Neural progenitor cell (in vitro differentiated cells): ENCODE results near the gene ARHGAP22. TPM values are rescaled to one million over a fixed set of nuclear protein-coding genes. Genes with fewer than 3 reads are reported as not detected.
A peak's percentile ranks its signal among the peaks of the same experiment; 100 is the strongest.

Experiments
- DNase-seq: peaks from one replicate; pipeline ENCODE4 v3.0.0-alpha.2; 2016; ENCODE audit warnings: low spot score
- H2AFZ ChIP-seq: fragments of 200-600 bp; sonication (generic); replicated peaks from 2 replicates; pipeline ENCODE4 v1.6.1; 2016; ENCODE audit warnings: antibody characterized with exemption
- H3F3A ChIP-seq: fragments of 200-600 bp; sonication (generic); 2 replicates; pipeline ENCODE4 v1.6.1; 2016; ENCODE audit warnings: antibody characterized with exemption, low read depth
- H3K27ac ChIP-seq: fragments of 200-600 bp; sonication (generic); 2 replicates; pipeline ENCODE4 v1.5.1; 2016; ENCODE audit warnings: mild to moderate bottlenecking
- H3K27me3 ChIP-seq: fragments of 200-600 bp; sonication (generic); 2 replicates; pipeline ENCODE4 v1.6.1; 2016; ENCODE audit warnings: mild to moderate bottlenecking, moderate library complexity
- H3K36me3 ChIP-seq: fragments of 200-600 bp; sonication (generic); 2 replicates; pipeline ENCODE4 v1.5.1; 2016
- H3K4me1 ChIP-seq: fragments of 200-600 bp; sonication (generic); 2 replicates; pipeline ENCODE4 v1.6.1; 2016; ENCODE audit warnings: mixed run types
- H3K4me2 ChIP-seq: fragments of 200-600 bp; sonication (generic); 2 replicates; pipeline ENCODE4 v1.6.1; 2016
- H3K4me3 ChIP-seq: fragments of 200-600 bp; sonication (generic); 2 replicates; pipeline ENCODE4 v1.5.1; 2016
- H3K79me2 ChIP-seq: fragments of 200-600 bp; sonication (generic); 2 replicates; pipeline ENCODE4 v1.6.1; 2016; ENCODE audit warnings: low read depth
- H3K9ac ChIP-seq: fragments of 200-600 bp; sonication (generic); 2 replicates; pipeline ENCODE4 v1.6.1; 2016
- H3K9me3 ChIP-seq: fragments of 200-600 bp; sonication (generic); 2 replicates; pipeline ENCODE4 v1.5.1; 2016; ENCODE audit warnings: low read depth
- H4K20me1 ChIP-seq: fragments of 200-600 bp; sonication (generic); 2 replicates; pipeline ENCODE4 v1.6.1; 2016; ENCODE audit warnings: low read depth
- H3K27ac Mint-ChIP-seq: 3 replicates; pipeline ENCODE4 v1.8.0; 2021; ENCODE audit warnings: mixed read lengths
- H3K27me3 Mint-ChIP-seq: 2 replicates; pipeline ENCODE4 v1.8.0; 2022; ENCODE audit warnings: low read depth, mild to moderate bottlenecking, inconsistent platforms, moderate library complexity, mixed read lengths; ENCODE audit not compliant: insufficient read depth
- H3K36me3 Mint-ChIP-seq: 3 replicates; pipeline ENCODE4 v1.8.0; 2021; ENCODE audit warnings: mixed read lengths
- H3K4me1 Mint-ChIP-seq: 3 replicates; pipeline ENCODE4 v1.8.0; 2021; ENCODE audit warnings: mixed read lengths
- H3K4me3 Mint-ChIP-seq: 3 replicates; pipeline ENCODE4 v1.8.0; 2021; ENCODE audit warnings: mild to moderate bottlenecking, moderate library complexity, mixed read lengths
- H3K9me3 Mint-ChIP-seq: 3 replicates; pipeline ENCODE4 v1.8.0; 2020; ENCODE audit warnings: mixed read lengths
- EZH2 ChIP-seq: fragments of 200-600 bp; sonication (generic); IDR thresholded peaks from 2 replicates; pipeline ENCODE4 v1.6.1; 2017; ENCODE audit warnings: antibody characterized with exemption, mild to moderate bottlenecking, moderate library complexity
- EZH2phosphoT487 ChIP-seq: fragments of 200-600 bp; sonication (generic); IDR thresholded peaks from 2 replicates; pipeline ENCODE4 v1.6.1; 2017; ENCODE audit warnings: antibody characterized with exemption
- total RNA-seq: library from RNA; depleted of rRNA; stranded (reverse); fragments of >200 nt; gene quantifications from 2 replicates; pipeline ENCODE4 v1.2.3, GENCODE V29; 2015; ENCODE audit warnings: low replicate concordance
- TF ChIP-seq, protein P1 (sequence below): fragments of 200-600 bp; sonication (generic); IDR thresholded peaks from 2 replicates; pipeline ENCODE4 v1.5.1; 2017; ENCODE audit warnings: antibody characterized with exemption, mild to moderate bottlenecking

Gene ARHGAP22
- total RNA-seq, 1 donor from 2014 or later = 1.7 TPM

DNA sequence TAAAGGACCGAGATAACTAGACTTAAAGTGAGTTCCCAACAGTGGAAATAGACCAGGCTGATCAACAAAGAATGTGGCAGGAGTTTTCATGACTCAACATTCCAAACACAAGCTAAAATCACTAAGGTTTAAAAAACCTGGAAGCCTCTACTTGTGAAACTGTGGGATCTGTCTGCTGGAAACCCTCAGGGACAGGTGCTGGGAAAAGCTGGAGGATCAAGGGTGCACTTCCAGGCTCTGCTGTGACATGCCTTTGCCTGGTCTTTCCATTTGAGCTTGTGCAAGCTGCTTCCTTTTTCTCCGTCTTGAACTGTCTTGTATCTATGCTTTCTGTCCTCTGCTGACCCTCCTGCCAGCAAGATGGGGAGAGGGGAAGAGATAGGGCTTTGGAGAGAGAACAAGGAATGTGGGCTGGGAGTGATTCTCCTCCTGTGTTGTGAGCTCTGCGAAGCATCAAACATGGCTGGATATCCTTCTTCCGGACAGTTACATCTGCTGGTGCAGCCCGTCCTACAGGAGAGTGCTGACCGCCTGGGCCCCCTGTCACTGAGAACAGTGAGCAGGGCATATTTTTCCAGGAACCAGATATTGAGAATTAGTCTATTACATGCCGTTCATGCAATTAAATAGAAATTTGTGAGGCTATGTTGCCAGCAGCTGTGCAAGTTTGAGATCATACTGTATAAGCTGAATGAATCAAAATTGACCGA, 25.5 kb downstream of the ARHGAP22 start:
- no peaks in the 10 kb centered on the region for H3K79me2 ChIP-seq

DNA sequence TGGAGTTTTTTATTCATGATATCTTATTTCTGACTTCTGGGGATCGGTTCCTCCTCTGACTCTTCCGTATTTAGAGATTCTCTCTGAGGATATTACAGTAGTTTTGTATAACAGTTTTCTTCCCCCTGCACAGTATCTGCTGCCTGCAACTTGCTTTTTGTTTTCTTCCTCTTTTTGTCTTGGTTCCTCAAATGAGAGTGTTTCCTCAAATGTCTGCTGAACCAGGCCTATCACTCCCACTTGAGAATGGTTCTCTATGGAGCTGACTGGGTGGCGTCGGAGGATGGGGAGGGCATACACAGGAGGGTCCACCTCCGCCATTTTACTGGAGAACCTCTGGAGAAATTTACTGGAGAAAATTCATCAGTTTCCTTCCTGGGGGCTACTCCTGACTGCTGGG, 27.7 kb downstream of the ARHGAP22 start:
- no peak for TF ChIP-seq EZH2
- TF ChIP-seq, protein P1, sequence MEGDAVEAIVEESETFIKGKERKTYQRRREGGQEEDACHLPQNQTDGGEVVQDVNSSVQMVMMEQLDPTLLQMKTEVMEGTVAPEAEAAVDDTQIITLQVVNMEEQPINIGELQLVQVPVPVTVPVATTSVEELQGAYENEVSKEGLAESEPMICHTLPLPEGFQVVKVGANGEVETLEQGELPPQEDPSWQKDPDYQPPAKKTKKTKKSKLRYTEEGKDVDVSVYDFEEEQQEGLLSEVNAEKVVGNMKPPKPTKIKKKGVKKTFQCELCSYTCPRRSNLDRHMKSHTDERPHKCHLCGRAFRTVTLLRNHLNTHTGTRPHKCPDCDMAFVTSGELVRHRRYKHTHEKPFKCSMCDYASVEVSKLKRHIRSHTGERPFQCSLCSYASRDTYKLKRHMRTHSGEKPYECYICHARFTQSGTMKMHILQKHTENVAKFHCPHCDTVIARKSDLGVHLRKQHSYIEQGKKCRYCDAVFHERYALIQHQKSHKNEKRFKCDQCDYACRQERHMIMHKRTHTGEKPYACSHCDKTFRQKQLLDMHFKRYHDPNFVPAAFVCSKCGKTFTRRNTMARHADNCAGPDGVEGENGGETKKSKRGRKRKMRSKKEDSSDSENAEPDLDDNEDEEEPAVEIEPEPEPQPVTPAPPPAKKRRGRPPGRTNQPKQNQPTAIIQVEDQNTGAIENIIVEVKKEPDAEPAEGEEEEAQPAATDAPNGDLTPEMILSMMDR = no peak
- no peak for TF ChIP-seq EZH2phosphoT487
- Histone ChIP-seq H3K4me1 (peaks cover 9% of the 10 kb centered on the region), H3K27ac (no peak overlapping the region), H3K4me2 (no peak overlapping the region), H3K9ac (no peak overlapping the region), H3K9me3 (no peaks in the 10 kb centered on the region), H4K20me1 (no peaks in the 10 kb centered on the region), H2AFZ (no peak overlapping the region), H3K36me3 (no peaks in the 10 kb centered on the region), H3K27me3 (no peaks in the 10 kb centered on the region), H3F3A (peaks cover 4% of the 10 kb centered on the region), H3K79me2 (no peaks in the 10 kb centered on the region), H3K4me3 (no peak overlapping the region)
- H3K4me1 Mint-ChIP-seq = peaks cover 4% of the 10 kb centered on the region
- H3K9me3 Mint-ChIP-seq = no peaks in the 10 kb centered on the region
- no peak overlapping the region for H3K27ac Mint-ChIP-seq
- H3K36me3 Mint-ChIP-seq = no peaks in the 10 kb centered on the region
- H3K4me3 Mint-ChIP-seq = no peak overlapping the region
- H3K27me3 Mint-ChIP-seq = no peaks in the 10 kb centered on the region
- DNase-seq = no peak

More for the DNA sequence above, 25.5 kb downstream of the ARHGAP22 start:
- Histone ChIP-seq H3K4me3 (no peak overlapping the region), H3K4me2 (no peak overlapping the region), H3K27me3 (no peaks in the 10 kb centered on the region), H3K4me1 (peaks cover 9% of the 10 kb centered on the region), H3K9me3 (no peaks in the 10 kb centered on the region), H3K27ac (no peak overlapping the region), H3K36me3 (no peaks in the 10 kb centered on the region), H4K20me1 (no peaks in the 10 kb centered on the region), H3K9ac (no peak overlapping the region), H3F3A (peaks cover 4% of the 10 kb centered on the region), H2AFZ (peak overlapping the region; percentile 65)
- Mint-ChIP-seq H3K36me3 (no peaks in the 10 kb centered on the region), H3K4me3 (no peak overlapping the region), H3K9me3 (peaks cover 3% of the 10 kb centered on the region), H3K4me1 (peaks cover 4% of the 10 kb centered on the region), H3K27me3 (no peaks in the 10 kb centered on the region), H3K27ac (no peak overlapping the region)
- TF ChIP-seq EZH2 = no peak
- TF ChIP-seq EZH2phosphoT487 = no peak
- TF ChIP-seq, protein P1 = no peak
- no peak for DNase-seq

DNA sequence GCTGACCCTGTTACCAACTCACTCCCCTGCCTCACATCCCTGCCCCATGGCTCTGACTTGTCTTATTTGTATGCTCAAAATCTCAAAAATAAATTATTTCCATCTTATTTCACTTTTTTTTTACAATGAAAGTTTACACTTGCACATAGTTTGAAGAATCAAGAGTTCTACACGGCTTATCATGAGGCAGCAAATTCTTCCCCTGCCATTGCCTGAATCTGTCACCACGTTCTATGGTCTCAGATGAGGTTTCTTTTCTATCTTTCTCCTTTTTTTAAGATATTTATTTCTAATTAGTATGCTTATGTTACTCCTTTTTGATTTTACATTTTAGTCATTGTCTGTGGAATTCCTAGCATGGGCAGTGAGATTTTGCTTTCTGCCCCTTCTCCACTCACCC, 28.4 kb downstream of the ARHGAP22 start:
- Mint-ChIP-seq H3K27ac (no peak overlapping the region), H3K9me3 (no peaks in the 10 kb centered on the region), H3K4me1 (peaks cover 4% of the 10 kb centered on the region), H3K27me3 (no peaks in the 10 kb centered on the region), H3K36me3 (no peaks in the 10 kb centered on the region), H3K4me3 (no peak overlapping the region)
- no peak overlapping the region for H3K9ac ChIP-seq
- H3K79me2 ChIP-seq = no peaks in the 10 kb centered on the region
- no peaks in the 10 kb centered on the region for H4K20me1 ChIP-seq
- no peaks in the 10 kb centered on the region for H3K27me3 ChIP-seq
- no peak overlapping the region for H3K27ac ChIP-seq
- H3K36me3 ChIP-seq = no peaks in the 10 kb centered on the region
- no peak overlapping the region for H2AFZ ChIP-seq
- peaks cover 4% of the 10 kb centered on the region for H3F3A ChIP-seq
- no peak for DNase-seq
- TF ChIP-seq, protein P1 = no peak
- no peak for TF ChIP-seq EZH2
- no peak for TF ChIP-seq EZH2phosphoT487
- no peak overlapping the region for H3K4me2 ChIP-seq
- peaks cover 9% of the 10 kb centered on the region for H3K4me1 ChIP-seq
- H3K4me3 ChIP-seq = no peak overlapping the region
- no peaks in the 10 kb centered on the region for H3K9me3 ChIP-seq
